ENCODE data around the gene STK32A.

Gene STK32A

DNA sequence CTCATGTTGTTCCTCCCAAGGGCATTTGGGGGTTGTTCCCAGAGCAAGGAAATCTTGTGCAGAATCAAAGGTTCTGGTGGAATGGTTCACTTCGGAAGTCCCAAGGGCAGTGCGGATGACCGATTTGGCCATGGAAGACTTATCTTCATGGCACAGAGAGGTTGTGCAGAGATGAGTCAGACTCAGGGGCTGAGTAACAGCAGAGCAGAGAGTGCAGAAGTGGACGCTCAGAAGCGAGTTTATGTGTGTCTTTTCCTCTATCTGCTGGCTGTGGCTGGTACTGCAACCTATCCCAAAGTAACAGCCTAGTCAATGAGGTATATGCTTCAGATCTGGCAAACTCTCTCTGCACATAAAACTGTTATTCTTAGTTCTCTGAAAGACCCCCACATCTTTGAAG, 157.0 kb downstream of the STK32A start:
- no peak for DNase-seq (ENCODE audit: low spot score)

GRCh38 chr5:147393874-147394672, 159.2 kb downstream of the STK32A start:
- DNase-seq (ENCODE audit: low spot score), result no peak

DNA sequence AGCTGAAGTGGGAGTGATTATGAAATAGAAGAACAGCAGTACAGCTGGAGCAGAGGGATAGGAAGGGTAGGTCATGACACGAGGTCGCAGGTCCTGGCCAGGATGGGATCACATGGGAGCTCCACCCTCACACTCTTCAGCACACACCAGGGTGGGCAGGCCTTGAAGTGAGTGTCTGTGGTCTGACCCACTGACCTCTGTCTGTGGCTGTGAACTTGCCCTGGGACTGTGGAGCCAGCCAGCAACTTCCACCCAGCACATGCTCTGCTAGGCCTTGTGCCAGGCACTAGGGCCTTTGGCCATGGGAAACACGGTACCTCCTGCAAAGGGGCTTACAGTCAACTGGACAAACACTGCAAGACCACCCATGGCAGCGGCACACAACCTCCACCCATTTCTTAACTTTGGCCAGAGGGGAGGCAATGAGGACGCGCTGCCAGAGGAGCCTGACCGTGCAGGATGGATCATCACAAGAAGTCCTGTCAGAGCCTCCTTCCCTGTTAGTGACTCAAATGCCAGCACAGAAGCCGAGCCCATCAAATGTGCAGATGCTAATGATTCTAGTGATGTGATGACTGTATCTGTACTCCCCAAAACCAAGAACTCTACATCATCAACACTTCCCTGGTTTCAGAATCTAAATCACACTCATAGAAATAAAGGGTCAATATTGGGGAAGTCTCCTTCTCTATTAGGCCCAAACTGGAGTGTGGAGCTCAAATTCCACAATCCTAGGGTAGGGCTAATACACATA, 161.4 kb downstream of the STK32A start:
- DNase-seq (ENCODE audit: low spot score), result no peak

DNA sequence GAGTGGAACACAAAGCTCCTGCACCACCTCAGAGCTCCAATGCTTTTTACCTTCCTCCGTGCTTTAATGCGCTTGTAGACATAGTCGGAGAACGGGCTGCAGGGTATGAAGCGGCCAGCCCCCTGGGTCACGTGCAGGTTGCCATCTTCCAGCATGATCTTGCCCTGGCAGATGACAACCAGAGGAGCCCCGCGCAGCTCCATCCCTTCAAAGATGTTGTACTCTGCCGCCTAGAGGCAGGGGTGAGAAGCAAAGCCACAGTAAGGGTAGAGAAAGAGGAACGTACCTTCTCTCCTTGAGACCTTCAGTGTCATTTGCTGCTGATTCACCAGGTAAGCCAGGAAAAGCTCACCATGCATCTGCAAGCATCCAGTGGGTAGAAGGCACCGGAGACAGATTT, 162.8 kb downstream of the STK32A start:
- no peak for DNase-seq (ENCODE audit: low spot score)

GRCh38 chr5:147398860-147399259, 164.0 kb downstream of the STK32A start:
- no peak for DNase-seq (ENCODE audit: low spot score)

- no peak for DNase-seq (ENCODE audit: low spot score)
Measured at GRCh38 chr5:147400126-147400809, 165.4 kb downstream of the STK32A start.

DNA sequence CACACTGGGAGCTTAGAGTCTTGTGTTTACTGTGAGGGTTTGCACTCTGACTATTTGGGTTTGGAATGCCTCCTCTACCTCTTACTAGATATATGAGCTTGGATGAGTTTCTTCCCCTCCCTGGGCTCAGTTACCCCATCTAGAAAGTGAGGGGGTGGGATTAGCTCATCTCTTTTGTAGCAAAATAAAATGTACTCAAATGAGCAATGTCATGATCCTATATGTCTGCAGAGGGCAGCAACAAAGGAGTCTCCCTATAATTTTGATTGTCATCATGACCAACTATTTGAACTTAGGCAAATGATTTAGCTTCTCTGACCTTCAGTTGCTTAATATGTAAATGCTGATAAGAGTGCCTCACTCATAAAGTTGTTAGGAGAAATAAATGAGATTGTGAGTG, 166.1 kb downstream of the STK32A start:
- DNase-seq (ENCODE audit: low spot score), result no peak

DNA sequence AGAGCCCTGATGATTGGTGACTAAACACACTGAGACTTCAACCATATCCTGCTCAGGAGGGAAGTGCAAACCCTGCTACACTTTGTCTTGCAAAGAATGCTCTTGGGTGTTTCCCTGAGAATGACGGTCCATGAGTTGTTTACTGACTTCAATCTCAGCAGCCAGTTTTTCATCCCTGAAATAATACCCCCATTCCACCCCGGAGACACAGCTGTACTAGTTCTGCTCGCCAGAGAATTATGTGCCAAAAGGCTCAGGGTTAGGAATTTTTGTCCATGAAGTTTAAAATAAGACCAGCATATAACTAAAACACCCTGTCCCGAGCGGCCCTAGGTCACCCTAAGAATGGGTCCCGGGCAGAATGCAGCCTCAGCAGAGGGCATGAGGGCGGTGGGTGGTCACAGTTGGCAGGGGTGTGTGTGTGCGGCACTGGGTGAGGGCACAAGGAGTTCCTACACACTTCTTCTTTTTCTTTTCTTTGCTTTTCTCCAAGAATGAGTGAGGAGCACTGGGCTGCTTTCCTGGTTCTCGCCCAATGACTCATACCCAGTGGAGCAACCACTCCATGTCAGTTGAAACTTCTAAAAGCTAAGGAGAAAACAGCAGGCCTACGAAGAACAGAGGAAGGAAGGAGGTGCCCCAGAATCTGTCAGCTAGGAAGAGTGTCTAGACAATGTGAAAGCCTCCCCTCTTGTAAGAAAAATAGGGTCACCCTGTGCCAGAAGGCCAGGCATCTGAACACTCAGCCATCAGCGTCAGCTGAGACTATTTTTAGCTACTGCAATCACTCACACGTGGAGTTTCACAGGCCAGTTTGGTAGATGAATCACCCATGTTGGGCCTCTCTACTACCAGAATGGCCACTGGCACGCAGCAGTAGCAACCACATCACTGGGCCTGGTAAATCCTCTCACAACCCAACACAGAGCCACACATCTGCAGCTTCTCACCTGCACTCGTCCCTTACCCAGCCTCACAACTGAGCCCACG, 169.1 kb downstream of the STK32A start:
- no peak for DNase-seq (ENCODE audit: low spot score)

- no peak for DNase-seq (ENCODE audit: low spot score)
Measured at GRCh38 chr5:147404706-147405105, 169.9 kb downstream of the STK32A start.

- no peak for DNase-seq (ENCODE audit: low spot score)
Measured at GRCh38 chr5:147406636-147407035, 171.8 kb downstream of the STK32A start.

GRCh38 chr5:147407094-147407681, 172.4 kb downstream of the STK32A start:
- no peak for DNase-seq (ENCODE audit: low spot score)

GRCh38 chr5:147408980-147409379, 174.2 kb downstream of the STK32A start:
- no peak for DNase-seq (ENCODE audit: low spot score)

GRCh38 chr5:147410496-147411358, 175.9 kb downstream of the STK32A start:
- no peak for DNase-seq (ENCODE audit: low spot score)

GRCh38 chr5:147411359-147412319, 176.8 kb downstream of the STK32A start:
- no peak for DNase-seq (ENCODE audit: low spot score)

DNA sequence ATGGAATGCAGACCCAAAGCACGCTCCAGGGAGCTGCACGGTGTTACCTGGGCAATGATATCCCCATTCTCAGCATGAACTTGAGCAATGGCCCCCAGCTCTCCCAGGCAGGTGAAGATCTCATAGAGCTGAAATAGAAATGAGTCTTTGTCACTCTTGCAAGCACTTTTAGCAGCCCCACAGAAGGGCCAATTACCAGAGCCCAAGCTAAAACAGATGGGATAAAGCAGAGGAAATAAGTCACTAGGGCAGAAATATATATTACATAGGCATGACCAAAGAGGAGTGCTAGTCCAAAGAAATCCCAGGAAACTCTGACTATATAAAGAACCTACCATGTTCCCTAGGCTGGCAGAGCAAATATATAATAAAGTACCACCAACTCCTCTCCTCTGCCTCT, 177.7 kb downstream of the STK32A start:
- DNase-seq (ENCODE audit: low spot score), result no peak

- DNase-seq (ENCODE audit: low spot score), result no peak
Measured at GRCh38 chr5:147413266-147413665, 178.4 kb downstream of the STK32A start.

DNA sequence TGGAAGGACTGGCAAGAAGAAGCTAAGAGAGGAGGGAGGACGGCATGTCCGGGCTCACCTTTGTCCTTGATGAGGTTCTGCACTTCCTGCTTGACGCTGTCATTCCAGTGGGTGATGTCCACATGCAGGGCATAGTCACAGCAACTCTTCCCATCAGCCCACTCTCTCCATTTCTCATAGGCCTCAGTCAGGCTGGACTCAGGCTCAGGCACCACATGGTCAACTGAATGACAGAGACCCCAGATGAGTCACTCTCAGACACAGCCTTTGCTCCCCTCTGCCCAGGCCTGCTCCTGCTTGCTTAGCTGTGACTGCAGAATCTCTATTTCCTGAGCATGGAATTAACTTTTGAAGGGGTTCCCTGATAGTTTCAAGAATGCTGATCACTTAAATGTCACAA, 180.8 kb downstream of the STK32A start:
- DNase-seq (ENCODE audit: low spot score), result no peak

GRCh38 chr5:147417135-147417813, 182.4 kb downstream of the STK32A start:
- no peak for DNase-seq (ENCODE audit: low spot score)

Measured in CD4-positive, alpha-beta T cell treated with Interleukin-6 at 100 ng/mL for 8 hours (primary cell).